ENCODE results near the gene VSIG8.

- no peak for TF ChIP-seq CTCF (IDR thresholded peaks at IDR 0.05)
- TF ChIP-seq EP300 (IDR thresholded peaks at IDR 0.05), result no peak
- no peak for TF ChIP-seq POLR2A (IDR thresholded peaks at IDR 0.05)
- no peak for TF ChIP-seq POLR2AphosphoS5 (IDR thresholded peaks at IDR 0.05)
These were observed 2.0 kb downstream of the VSIG8 start for GRCh38 chr1:159860456-159860855.
